ENCODE measurements around the gene RMRP.

RMRP gene

GRCh38 chr9:35669331-35670145 is 11.7 kb upstream of the RMRP start:
- no peak overlapping the region for H3K9ac ChIP-seq (ENCODE audit: low read length)

DNA sequence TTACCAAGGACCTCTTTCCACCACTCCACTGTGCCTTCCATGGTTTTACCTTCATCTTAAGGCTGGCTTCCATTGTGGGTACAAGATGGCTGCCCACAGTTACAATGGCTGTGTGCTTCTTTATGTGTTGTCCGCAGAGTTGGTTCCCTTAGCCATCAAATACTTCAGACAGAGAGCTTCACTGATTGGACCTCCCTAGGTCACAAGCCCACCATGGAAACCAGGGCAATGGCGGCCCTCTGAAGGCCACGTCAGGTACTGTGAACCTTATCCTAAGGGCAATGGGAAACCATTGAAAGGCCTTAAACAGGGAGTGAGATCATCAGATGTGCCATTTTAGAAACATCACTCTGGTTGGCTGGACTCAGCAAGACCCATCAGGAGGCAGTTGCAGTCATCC is 10.1 kb upstream of the RMRP start:
- Histone ChIP-seq H4K20me1 (ENCODE audit: insufficient read depth, low read length) (no peaks in the 10 kb centered on the region), H3K79me2 (ENCODE audit: low read length) (no peaks in the 10 kb centered on the region), H3F3A (ENCODE audit: insufficient read depth, low read length) (peaks cover 16% of the 10 kb centered on the region), H3K36me3 (replicated peaks; ENCODE audit: insufficient read depth, low read length) (no peaks in the 10 kb centered on the region), H3K27ac (ENCODE audit: low read length) (no peak overlapping the region), H3K9me3 (replicated peaks; ENCODE audit: insufficient read depth, low read length) (no peaks in the 10 kb centered on the region), H3K4me1 (ENCODE audit: low read length) (peaks cover 9% of the 10 kb centered on the region), H3K4me2 (ENCODE audit: low read depth, low read length) (no peak overlapping the region), H3K4me3 (ENCODE audit: low read length) (no peak overlapping the region), H3K9ac (ENCODE audit: low read length) (no peak overlapping the region), H3K27me3 (replicated peaks; ENCODE audit: insufficient read depth, low read length) (no peaks in the 10 kb centered on the region), H2AFZ (ENCODE audit: low read length) (no peak overlapping the region), H3K9me2 (replicated peaks; ENCODE audit: insufficient read depth, low read length) (no peaks in the 10 kb centered on the region)
- TF ChIP-seq CTCF (IDR thresholded peaks at IDR 0.05; ENCODE audit: low read length) = no peak
- no peak for TF ChIP-seq EZH2 (optimal IDR thresholded peaks at IDR 0.05; ENCODE audit: low read depth, low read length)
- no peak for TF ChIP-seq EZH2phosphoT487 (IDR thresholded peaks at IDR 0.05; ENCODE audit: low read length)
- DNase-seq = no peak

More at GRCh38 chr9:35669331-35670145, 11.7 kb upstream of the RMRP start:
- Histone ChIP-seq H3K27ac (ENCODE audit: low read length) (no peak overlapping the region), H3K36me3 (replicated peaks; ENCODE audit: insufficient read depth, low read length) (no peaks in the 10 kb centered on the region), H2AFZ (ENCODE audit: low read length) (no peak overlapping the region), H4K20me1 (ENCODE audit: insufficient read depth, low read length) (no peaks in the 10 kb centered on the region), H3K27me3 (replicated peaks; ENCODE audit: insufficient read depth, low read length) (peaks cover 4% of the 10 kb centered on the region; the same call in 1 of the 2 replicates), H3K79me2 (ENCODE audit: low read length) (no peaks in the 10 kb centered on the region), H3K4me2 (ENCODE audit: low read depth, low read length) (no peak overlapping the region), H3K9me2 (replicated peaks; ENCODE audit: insufficient read depth, low read length) (no peaks in the 10 kb centered on the region), H3F3A (ENCODE audit: insufficient read depth, low read length) (peaks cover 5% of the 10 kb centered on the region; the same call in 1 of the 2 replicates), H3K9me3 (replicated peaks; ENCODE audit: insufficient read depth, low read length) (no peaks in the 10 kb centered on the region), H3K4me3 (ENCODE audit: low read length) (no peak overlapping the region), H3K4me1 (ENCODE audit: low read length) (peaks cover 1% of the 10 kb centered on the region; the same call in 1 of the 2 replicates)
- TF ChIP-seq CTCF (IDR thresholded peaks at IDR 0.05; ENCODE audit: low read length) (no peak), EZH2phosphoT487 (IDR thresholded peaks at IDR 0.05; ENCODE audit: low read length) (no peak), EZH2 (optimal IDR thresholded peaks at IDR 0.05; ENCODE audit: low read depth, low read length) (no peak)
- DNase-seq = no peak

DNA sequence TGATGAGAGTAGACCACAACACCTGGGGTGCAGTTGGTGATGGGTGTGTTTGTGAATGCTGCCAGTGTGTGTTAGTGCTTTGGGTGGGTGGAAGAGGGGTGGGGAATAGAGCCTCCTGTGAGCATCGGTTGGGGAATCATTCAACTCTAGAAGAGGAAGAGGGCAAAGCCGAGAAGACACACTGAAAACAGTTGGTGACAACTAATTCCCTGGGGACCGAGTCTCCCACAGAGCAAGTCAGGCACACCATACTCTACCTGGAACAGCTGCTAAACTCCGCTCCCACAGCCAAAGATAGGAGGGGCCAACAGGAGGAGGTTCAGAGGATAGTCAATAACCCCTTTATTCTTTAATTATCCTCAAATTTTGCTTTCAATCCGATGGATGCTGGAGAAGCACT is 8.7 kb upstream of the RMRP start:
- DNase-seq = no peak
- H2AFZ ChIP-seq (ENCODE audit: low read length) = no peak overlapping the region
- H3K4me3 ChIP-seq (ENCODE audit: low read length) = no peak overlapping the region
- TF ChIP-seq EZH2 (optimal IDR thresholded peaks at IDR 0.05; ENCODE audit: low read depth, low read length) = no peak
- no peak for TF ChIP-seq CTCF (IDR thresholded peaks at IDR 0.05; ENCODE audit: low read length)
- TF ChIP-seq EZH2phosphoT487 (IDR thresholded peaks at IDR 0.05; ENCODE audit: low read length) = no peak
- H3K9me2 ChIP-seq (replicated peaks; ENCODE audit: insufficient read depth, low read length) = no peaks in the 10 kb centered on the region
- no peaks in the 10 kb centered on the region for H3K27me3 ChIP-seq (replicated peaks; ENCODE audit: insufficient read depth, low read length)
- H3K4me2 ChIP-seq (ENCODE audit: low read depth, low read length) = no peak overlapping the region
- no peaks in the 10 kb centered on the region for H3K9me3 ChIP-seq (replicated peaks; ENCODE audit: insufficient read depth, low read length)
- H3K36me3 ChIP-seq (replicated peaks; ENCODE audit: insufficient read depth, low read length) = no peaks in the 10 kb centered on the region
- peaks cover 16% of the 10 kb centered on the region for H3F3A ChIP-seq (ENCODE audit: insufficient read depth, low read length)
- H3K4me1 ChIP-seq (ENCODE audit: low read length) = peaks cover 9% of the 10 kb centered on the region
- no peaks in the 10 kb centered on the region for H3K79me2 ChIP-seq (ENCODE audit: low read length)
- no peaks in the 10 kb centered on the region for H4K20me1 ChIP-seq (ENCODE audit: insufficient read depth, low read length)
- no peak overlapping the region for H3K27ac ChIP-seq (ENCODE audit: low read length)
- H3K9ac ChIP-seq (ENCODE audit: low read length) = no peak overlapping the region
